ENCODE results near the gene ZEB1. TPM values are rescaled to one million over a fixed set of nuclear protein-coding genes. Genes with fewer than 3 reads are reported as not detected.

The ZEB1 gene
- total and polyA plus RNA-seq, 4 donors: 61.7 to 113 (median 101) TPM

- no CpG with 5 or more reads among the region's 2 CpGs for WGBS (ENCODE audit: insufficient coverage)
- no peak for DNase-seq (ENCODE audit: low read depth in 4 of 6, low spot score in 6 of 6)
- Histone ChIP-seq H3K36me3 (ENCODE audit: control insufficient read depth, insufficient read depth, low read length) (peaks cover 6% of the 10 kb centered on the region), H3K4me1 (ENCODE audit: control insufficient read depth, insufficient read depth, low read length) (no peaks in the 10 kb centered on the region), H3K27me3 (ENCODE audit: control insufficient read depth, insufficient read depth, low read length) (no peaks in the 10 kb centered on the region), H3K27ac (ENCODE audit: low read depth, low read length) (no peak overlapping the region), H3K9me3 (ENCODE audit: control insufficient read depth, insufficient read depth, low read length) (peaks cover 9% of the 10 kb centered on the region), H3K4me3 (ENCODE audit: low read depth, low read length) (no peak overlapping the region)
These were observed 188.4 kb downstream of the ZEB1 start for GRCh38 chr10:31507427-31507826.

GRCh38 chr10:31508234-31508633 is 189.2 kb downstream of the ZEB1 start:
- WGBS (ENCODE audit: insufficient coverage): 92% methylated on average over 4 of the region's 4 CpGs
- Histone ChIP-seq H3K9me3 (ENCODE audit: control insufficient read depth, insufficient read depth, low read length) (peaks cover 9% of the 10 kb centered on the region), H3K27me3 (ENCODE audit: control insufficient read depth, insufficient read depth, low read length) (no peaks in the 10 kb centered on the region), H3K4me1 (ENCODE audit: control insufficient read depth, insufficient read depth, low read length) (no peaks in the 10 kb centered on the region), H3K4me3 (ENCODE audit: low read depth, low read length) (no peak overlapping the region), H3K36me3 (ENCODE audit: control insufficient read depth, insufficient read depth, low read length) (peaks cover 6% of the 10 kb centered on the region), H3K27ac (ENCODE audit: low read depth, low read length) (no peak overlapping the region)
- DNase-seq (ENCODE audit: low read depth in 4 of 6, low spot score in 6 of 6): no peak

DNA sequence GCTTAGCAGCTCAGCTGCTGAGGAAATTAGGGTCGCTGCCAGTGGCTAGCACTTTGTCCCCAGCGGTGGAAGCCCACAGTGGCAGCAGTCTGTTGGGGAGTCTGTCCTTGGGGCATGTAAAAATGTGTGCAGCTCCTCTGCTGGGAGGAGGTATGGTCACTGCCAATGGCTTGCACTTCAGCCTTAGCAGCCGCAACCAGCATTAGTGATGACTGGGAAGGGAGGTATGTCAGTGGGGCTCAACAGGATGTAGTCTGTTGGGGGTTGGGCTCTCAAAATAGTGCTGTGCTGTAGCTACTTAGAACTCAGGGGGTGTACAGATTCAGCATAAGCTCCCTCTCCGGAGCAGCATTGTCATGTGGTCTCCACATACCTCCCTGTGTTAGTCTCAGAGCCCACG is 189.9 kb downstream of the ZEB1 start:
- 100% methylated on average over 5 of the region's 5 CpGs for WGBS (ENCODE audit: insufficient coverage)
- Histone ChIP-seq H3K9me3 (ENCODE audit: control insufficient read depth, insufficient read depth, low read length) (peaks cover 9% of the 10 kb centered on the region), H3K36me3 (ENCODE audit: control insufficient read depth, insufficient read depth, low read length) (peaks cover 6% of the 10 kb centered on the region), H3K27me3 (ENCODE audit: control insufficient read depth, insufficient read depth, low read length) (no peaks in the 10 kb centered on the region), H3K27ac (ENCODE audit: low read depth, low read length) (no peak overlapping the region), H3K4me1 (ENCODE audit: control insufficient read depth, insufficient read depth, low read length) (no peaks in the 10 kb centered on the region), H3K4me3 (ENCODE audit: low read depth, low read length) (no peak overlapping the region)
- no peak for DNase-seq (ENCODE audit: low read depth in 4 of 6, low spot score in 6 of 6)

- Histone ChIP-seq H3K9me3 (ENCODE audit: control insufficient read depth, insufficient read depth, low read length) (peaks cover 9% of the 10 kb centered on the region), H3K27me3 (ENCODE audit: control insufficient read depth, insufficient read depth, low read length) (no peaks in the 10 kb centered on the region), H3K36me3 (ENCODE audit: control insufficient read depth, insufficient read depth, low read length) (peaks cover 6% of the 10 kb centered on the region), H3K4me3 (ENCODE audit: low read depth, low read length) (no peak overlapping the region), H3K27ac (ENCODE audit: low read depth, low read length) (no peak overlapping the region), H3K4me1 (ENCODE audit: control insufficient read depth, insufficient read depth, low read length) (no peaks in the 10 kb centered on the region)
- DNase-seq (ENCODE audit: low read depth in 4 of 6, low spot score in 6 of 6): no peak
These were observed 191.0 kb downstream of the ZEB1 start for GRCh38 chr10:31509989-31510388.

GRCh38 chr10:31515116-31515515 is 196.1 kb downstream of the ZEB1 start:
- WGBS (ENCODE audit: insufficient coverage): no CpG with 5 or more reads among the region's 2 CpGs
- Histone ChIP-seq H3K9me3 (ENCODE audit: control insufficient read depth, insufficient read depth, low read length) (no peaks in the 10 kb centered on the region), H3K4me1 (ENCODE audit: control insufficient read depth, insufficient read depth, low read length) (no peaks in the 10 kb centered on the region), H3K27me3 (ENCODE audit: control insufficient read depth, insufficient read depth, low read length) (no peaks in the 10 kb centered on the region), H3K27ac (ENCODE audit: low read depth, low read length) (no peak overlapping the region), H3K36me3 (ENCODE audit: control insufficient read depth, insufficient read depth, low read length) (no peaks in the 10 kb centered on the region), H3K4me3 (ENCODE audit: low read depth, low read length) (no peak overlapping the region)
- no peak for DNase-seq (ENCODE audit: low read depth in 4 of 6, low spot score in 6 of 6)

DNA sequence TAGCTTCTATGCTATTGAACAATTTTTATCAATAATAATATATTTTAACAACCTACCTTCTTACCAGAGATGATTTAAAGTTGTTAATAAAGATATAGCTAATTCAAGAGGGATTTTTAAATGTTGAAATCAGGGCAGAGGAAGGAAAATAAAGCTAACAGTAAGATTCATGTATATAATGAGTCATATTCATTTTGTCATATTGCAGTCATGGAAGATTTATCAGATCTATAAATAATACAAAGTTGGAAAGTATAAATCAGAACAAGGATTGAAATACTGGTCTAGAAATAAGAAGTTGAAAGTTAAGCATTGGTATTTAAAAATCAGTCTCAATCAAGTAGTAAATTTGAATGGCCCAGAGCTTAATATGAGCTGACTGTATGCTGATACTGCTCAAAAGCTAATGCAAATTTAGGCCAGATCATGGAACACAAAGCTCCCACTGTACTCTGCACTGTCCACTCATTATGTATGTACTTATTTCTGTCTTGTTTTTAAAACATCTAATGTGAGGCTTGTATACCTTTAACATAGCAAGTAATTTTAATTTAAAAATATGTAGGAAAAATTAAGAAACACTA is 196.9 kb downstream of the ZEB1 start:
- DNase-seq (ENCODE audit: low read depth in 4 of 6, low spot score in 6 of 6): peak in 1 of 6 donors; percentile 9
- H3K4me3 ChIP-seq (ENCODE audit: low read depth, low read length): no peak overlapping the region
- no peak overlapping the region for H3K27ac ChIP-seq (ENCODE audit: low read depth, low read length)
- H3K9me3 ChIP-seq (ENCODE audit: control insufficient read depth, insufficient read depth, low read length): no peaks in the 10 kb centered on the region
- no peaks in the 10 kb centered on the region for H3K36me3 ChIP-seq (ENCODE audit: control insufficient read depth, insufficient read depth, low read length)
- no peaks in the 10 kb centered on the region for H3K27me3 ChIP-seq (ENCODE audit: control insufficient read depth, insufficient read depth, low read length)
- H3K4me1 ChIP-seq (ENCODE audit: control insufficient read depth, insufficient read depth, low read length): no peaks in the 10 kb centered on the region

GRCh38 chr10:31520986-31521831 is 202.2 kb downstream of the ZEB1 start:
- 100% methylated on average over 4 of the region's 4 CpGs for WGBS (ENCODE audit: insufficient coverage)
- Histone ChIP-seq H3K36me3 (ENCODE audit: control insufficient read depth, insufficient read depth, low read length) (peaks cover 4% of the 10 kb centered on the region), H3K9me3 (ENCODE audit: control insufficient read depth, insufficient read depth, low read length) (no peaks in the 10 kb centered on the region), H3K27ac (ENCODE audit: low read depth, low read length) (no peak overlapping the region), H3K27me3 (ENCODE audit: control insufficient read depth, insufficient read depth, low read length) (no peaks in the 10 kb centered on the region), H3K4me1 (ENCODE audit: control insufficient read depth, insufficient read depth, low read length) (no peaks in the 10 kb centered on the region), H3K4me3 (ENCODE audit: low read depth, low read length) (no peak overlapping the region)
- DNase-seq (ENCODE audit: low read depth in 4 of 6, low spot score in 6 of 6): no peak

DNA sequence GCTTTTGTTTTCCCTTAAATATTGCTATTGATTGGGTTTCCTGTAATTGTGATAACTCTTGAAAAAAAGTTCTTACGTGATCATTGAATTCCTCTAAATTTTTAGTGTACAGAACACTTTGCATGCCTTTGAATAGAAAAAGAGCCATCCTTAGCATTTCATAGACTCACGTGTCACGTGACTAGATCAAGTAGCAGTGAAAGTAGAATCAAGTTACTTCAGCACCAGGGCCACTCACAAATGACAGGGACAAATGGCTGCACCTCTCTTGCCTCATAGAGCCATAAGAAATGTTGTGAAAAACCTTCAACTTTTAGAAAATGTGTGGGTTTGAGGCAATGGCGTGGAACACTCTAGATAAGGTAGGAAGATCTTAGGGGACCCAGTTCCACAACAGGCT is 203.8 kb downstream of the ZEB1 start:
- whole genome bisulfite sequencing (ENCODE audit: insufficient coverage): 90% methylated on average over 2 of the region's 4 CpGs
- H3K4me3 ChIP-seq (ENCODE audit: low read depth, low read length): no peak overlapping the region
- peaks cover 8% of the 10 kb centered on the region for H3K36me3 ChIP-seq (ENCODE audit: control insufficient read depth, insufficient read depth, low read length)
- no peaks in the 10 kb centered on the region for H3K27me3 ChIP-seq (ENCODE audit: control insufficient read depth, insufficient read depth, low read length)
- no peaks in the 10 kb centered on the region for H3K9me3 ChIP-seq (ENCODE audit: control insufficient read depth, insufficient read depth, low read length)
- H3K4me1 ChIP-seq (ENCODE audit: control insufficient read depth, insufficient read depth, low read length): no peaks in the 10 kb centered on the region
- DNase-seq (ENCODE audit: low read depth in 4 of 6, low spot score in 6 of 6): no peak
- no peak overlapping the region for H3K27ac ChIP-seq (ENCODE audit: low read depth, low read length)

GRCh38 chr10:31524460-31524859 is 205.4 kb downstream of the ZEB1 start:
- 100% methylated on average over 3 of the region's 4 CpGs for WGBS (ENCODE audit: insufficient coverage)

GRCh38 chr10:31526178-31526577 is 207.2 kb downstream of the ZEB1 start:
- WGBS (ENCODE audit: insufficient coverage): no CpG with 5 or more reads among the region's 4 CpGs
- Histone ChIP-seq H3K27me3 (ENCODE audit: control insufficient read depth, insufficient read depth, low read length) (no peaks in the 10 kb centered on the region), H3K36me3 (ENCODE audit: control insufficient read depth, insufficient read depth, low read length) (peaks cover 8% of the 10 kb centered on the region), H3K27ac (ENCODE audit: low read depth, low read length) (no peak overlapping the region), H3K4me3 (ENCODE audit: low read depth, low read length) (no peak overlapping the region), H3K4me1 (ENCODE audit: control insufficient read depth, insufficient read depth, low read length) (no peaks in the 10 kb centered on the region), H3K9me3 (ENCODE audit: control insufficient read depth, insufficient read depth, low read length) (no peaks in the 10 kb centered on the region)
- no peak for DNase-seq (ENCODE audit: low read depth in 4 of 6, low spot score in 6 of 6)

More at GRCh38 chr10:31524460-31524859, 205.4 kb downstream of the ZEB1 start:
- no peaks in the 10 kb centered on the region for H3K27me3 ChIP-seq (ENCODE audit: control insufficient read depth, insufficient read depth, low read length)
- DNase-seq (ENCODE audit: low read depth in 4 of 6, low spot score in 6 of 6): no peak
- no peaks in the 10 kb centered on the region for H3K4me1 ChIP-seq (ENCODE audit: control insufficient read depth, insufficient read depth, low read length)
- H3K4me3 ChIP-seq (ENCODE audit: low read depth, low read length): no peak overlapping the region
- H3K36me3 ChIP-seq (ENCODE audit: control insufficient read depth, insufficient read depth, low read length): peaks cover 8% of the 10 kb centered on the region
- H3K27ac ChIP-seq (ENCODE audit: low read depth, low read length): no peak overlapping the region
- no peaks in the 10 kb centered on the region for H3K9me3 ChIP-seq (ENCODE audit: control insufficient read depth, insufficient read depth, low read length)
